NCI-H2081 treated with DMSO at 0.1 percent for 48 hours (cell line): Measurements from ENCODE around the gene ZBTB39.
A peak's percentile ranks its signal among the peaks of the same experiment; 100 is the strongest.
"Not testable (repeated sequence)": the region's sequence is repeated elsewhere in the genome, so short reads cannot be mapped to it uniquely, and the experiment has no call there.

Experiments used
- DNase-seq: peaks from one replicate; lab custom pipeline; 2025; lab: John Stamatoyannopoulos, UW

ZBTB39 gene

DNA sequence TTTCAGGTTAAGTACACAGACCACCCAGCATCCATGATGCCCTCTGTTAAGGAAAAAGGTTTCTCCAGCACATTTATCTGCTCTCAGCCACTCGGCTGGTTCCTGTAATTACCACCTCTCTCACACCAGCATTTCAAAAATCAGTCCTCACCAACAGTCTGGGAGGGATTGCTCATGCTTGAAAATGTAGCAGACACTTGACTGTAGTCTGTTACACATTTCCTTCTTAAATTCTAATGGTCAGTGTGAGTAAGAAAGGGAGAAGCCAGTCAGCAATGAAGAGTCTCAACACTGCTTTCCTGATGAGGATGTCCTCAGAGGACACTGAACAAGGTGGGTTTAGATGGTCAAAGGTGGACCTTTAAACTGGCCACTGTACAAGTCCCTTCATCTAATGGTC is 6.0 kb downstream of the ZBTB39 start:
- no peak for DNase-seq

DNA sequence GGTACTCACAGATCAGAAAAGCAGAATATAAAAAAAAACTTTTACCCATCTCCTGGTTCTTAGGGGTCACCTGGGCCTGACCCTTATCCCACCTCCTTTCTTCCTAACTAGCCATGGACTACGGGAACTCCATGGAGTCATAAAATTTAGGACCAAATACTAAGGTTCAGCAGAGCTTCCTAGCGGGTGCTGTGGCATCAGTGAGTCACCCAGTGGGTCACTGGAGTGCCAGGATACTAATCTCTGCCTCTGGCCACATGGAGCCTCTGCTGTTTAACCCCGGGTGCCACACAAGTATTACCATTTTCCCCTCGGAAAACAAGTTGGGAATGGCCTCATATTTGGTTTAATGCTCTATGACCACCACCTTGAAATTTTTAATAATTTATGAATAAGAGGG is 6.9 kb downstream of the ZBTB39 start:
- DNase-seq = no peak

DNA sequence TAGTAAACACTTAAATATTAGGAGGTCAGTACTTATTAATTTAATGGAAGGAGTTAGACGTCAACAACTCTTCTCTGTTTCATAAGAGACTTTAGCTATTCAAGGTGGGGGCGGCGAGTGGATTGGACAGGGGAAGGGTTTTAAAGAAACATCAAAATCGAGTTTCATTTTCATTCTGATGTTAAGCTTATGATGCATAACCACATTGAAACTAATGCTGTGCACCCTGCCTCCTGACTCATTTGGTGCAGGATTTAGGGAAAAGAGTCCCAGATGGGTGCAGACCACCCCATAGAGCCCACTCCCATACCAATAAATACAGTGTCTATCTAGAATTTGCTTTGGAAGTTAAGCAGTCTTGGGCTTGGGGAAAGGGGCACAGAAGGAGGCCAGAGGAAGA is 7.4 kb downstream of the ZBTB39 start:
- no peak for DNase-seq

DNA sequence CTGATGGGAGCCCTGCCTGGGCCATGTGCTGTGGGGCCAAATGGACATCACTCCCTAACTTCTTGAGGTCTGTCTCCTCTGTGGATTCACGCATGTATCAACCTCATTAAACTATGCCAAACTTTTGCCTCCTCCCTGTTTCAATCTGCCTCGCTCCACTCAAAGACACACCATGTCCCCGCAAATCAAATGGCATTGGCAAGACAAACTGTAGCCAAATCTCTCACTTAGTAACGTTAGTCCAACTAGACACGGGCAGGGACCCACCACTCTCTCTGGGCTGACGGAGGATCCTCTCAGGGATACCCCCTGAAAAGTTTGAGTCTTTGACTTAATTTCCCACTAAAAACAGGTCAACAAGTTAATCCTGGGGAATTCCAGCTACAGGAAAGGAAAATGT is 8.0 kb downstream of the ZBTB39 start:
- no peak for DNase-seq

DNA sequence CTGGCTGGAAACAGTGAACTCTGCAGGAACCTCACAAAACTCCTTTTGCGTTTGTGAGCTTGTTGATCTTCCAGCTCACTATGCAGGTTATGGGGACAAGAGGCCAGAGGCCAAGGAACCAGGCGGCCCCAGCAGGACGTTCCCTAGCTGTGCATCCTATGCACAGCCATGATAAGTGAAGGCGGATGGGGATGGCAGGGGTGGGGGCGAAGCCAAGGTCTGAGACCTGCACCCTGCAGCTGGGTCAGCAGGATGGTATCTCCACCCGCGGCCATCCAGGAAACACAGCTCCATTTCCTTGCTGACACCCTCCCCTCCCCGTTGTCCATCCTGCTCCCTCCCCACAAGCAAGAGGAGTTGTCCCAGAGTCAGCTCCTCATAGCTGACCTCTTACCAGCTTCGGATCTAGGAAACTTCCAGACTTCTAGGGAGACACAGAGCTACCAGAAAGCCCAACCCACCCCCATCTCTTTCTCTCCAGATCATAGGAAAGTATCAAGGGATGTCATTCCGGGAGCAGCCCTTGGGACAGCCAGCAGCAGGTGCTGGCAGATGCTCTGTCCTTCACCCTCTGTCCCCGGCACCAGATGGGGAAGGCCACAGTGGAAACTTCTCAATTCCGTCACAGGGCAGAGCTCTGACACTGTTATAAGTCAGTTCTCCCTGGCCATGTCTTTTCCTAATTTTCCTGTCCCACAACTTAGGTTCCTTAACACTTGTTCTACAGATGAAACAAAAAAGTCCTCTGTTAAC is 9.4 kb downstream of the ZBTB39 start:
- DNase-seq = no peak

- no peak for DNase-seq
Measured at GRCh38 chr12:56995930-56996496, 10.3 kb downstream of the ZBTB39 start.

- no peak for DNase-seq
Measured at GRCh38 chr12:56995201-56995929, 11.0 kb downstream of the ZBTB39 start.

GRCh38 chr12:56994231-56994746 is 12.1 kb downstream of the ZBTB39 start:
- no peak for DNase-seq

DNA sequence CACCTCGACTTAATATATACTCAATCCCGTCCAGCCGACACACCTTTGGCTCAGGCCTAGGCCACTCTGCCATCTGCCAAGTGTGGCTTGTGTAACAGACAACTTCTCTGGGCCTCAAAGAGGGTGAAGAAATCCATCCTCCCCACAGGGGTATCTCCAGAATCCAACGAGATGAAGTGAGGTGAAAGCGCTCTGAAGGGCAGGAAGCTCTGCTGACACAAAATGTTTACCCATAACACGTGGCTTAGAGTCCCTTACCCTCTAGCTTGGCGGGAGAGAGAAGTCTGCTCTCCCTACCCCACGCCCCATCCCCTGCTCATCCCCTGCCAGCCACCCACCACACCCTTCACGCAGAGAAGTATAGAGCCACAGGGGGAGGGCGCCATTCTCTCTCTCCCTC is 13.0 kb downstream of the ZBTB39 start:
- DNase-seq = no peak

DNA sequence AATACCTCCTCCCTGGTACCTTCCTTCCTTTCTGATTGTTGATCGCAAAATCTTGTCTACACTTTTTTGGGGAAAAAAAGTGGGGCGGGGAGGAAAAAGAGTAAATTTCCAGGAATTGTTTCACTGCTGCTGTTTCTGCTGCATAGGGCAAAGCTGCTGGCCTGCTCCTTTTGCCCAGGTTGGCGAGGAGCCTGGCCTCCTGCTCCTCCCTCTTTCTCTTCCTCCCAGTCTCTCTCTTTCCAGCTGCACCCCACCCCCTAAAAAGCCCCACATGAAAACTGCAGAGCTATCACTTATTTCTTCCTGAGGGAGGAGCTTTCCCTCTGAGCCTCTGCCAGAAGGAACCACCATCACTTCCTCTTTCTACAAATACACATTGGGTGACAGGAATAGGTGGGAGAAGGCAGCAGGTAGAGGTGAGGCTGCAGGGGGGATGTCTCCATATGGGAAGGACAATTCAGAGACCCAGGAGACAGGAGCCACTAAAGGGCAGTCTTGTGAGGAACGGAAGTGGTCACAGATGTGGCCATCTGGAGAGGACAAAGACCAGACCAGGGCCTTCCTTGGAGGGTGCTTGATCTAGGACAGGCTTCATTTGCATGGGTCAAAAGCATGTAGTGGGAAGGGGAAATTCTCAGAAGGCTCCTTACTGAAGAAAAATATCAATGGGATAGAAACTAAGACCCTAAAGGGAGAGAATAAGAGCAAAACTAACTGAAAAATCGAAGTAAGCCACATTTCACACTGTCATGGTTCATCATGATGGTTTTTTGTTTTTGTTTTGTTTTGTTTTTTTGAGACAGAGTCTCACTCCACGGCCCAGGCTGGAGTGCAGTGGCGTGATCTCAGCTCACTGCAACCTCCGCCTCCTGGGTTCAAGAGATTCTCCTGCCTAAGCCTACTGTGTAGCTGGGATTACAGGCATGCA is 14.8 kb downstream of the ZBTB39 start:
- DNase-seq = no peak

DNA sequence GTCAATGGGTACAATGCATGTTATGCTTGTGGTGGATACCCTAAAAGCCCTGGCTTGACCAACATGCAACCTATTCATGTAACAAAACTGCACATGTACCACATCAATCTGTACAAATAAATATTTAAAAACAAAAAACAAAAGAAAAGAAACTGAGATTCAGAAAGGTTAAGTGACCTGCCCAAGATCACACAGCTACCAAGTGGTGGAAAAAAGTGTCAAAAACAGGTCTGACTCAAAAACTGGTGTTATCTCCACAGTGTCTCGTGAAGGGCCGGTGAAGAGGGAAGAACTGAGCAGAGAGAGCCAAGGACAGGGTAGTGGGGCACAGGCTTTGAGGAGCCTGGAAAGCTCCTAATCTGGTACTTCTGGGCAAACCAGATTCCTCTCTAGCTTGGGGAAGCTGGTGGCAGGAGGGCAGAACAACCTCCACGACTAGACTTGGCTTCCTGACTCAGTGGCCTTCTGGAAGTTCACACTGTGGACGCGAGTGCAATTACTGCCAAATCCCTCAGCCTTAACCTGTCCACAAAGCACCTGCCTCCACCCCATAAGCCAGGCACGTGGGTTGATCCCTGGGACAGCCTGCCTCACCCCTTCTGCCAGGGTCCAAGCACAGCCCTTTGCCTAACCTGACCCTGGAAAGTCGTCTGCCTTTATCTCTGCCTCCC is 15.6 kb downstream of the ZBTB39 start:
- no peak for DNase-seq

- DNase-seq = no peak
Measured at GRCh38 chr12:56989861-56990610, 16.3 kb downstream of the ZBTB39 start.

DNA sequence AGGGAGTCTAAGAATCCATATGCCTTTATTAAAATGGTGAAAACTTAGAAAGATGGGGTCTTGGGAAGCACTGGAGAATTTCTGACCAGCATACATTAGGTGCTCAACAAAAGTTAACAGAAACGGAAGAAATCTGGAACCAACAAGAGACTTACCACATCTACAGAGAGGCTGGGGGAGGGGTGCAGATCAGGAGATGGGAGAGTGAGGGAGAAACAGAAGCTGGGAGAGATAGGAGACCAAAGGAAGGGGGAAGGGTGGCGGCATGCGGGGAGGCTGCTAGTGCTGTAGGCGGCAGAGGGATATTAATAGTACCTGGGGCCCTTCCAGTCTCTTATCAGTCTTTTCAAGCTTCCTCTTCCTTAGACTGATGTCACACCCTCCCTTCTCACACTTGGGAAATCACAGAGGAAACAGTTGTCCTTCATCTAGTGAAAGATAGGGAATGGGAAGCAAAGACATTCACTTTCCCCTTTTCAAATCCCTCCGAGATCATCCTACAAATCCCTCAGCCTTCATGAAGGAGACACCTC is 18.1 kb downstream of the ZBTB39 start:
- DNase-seq = no peak

DNA sequence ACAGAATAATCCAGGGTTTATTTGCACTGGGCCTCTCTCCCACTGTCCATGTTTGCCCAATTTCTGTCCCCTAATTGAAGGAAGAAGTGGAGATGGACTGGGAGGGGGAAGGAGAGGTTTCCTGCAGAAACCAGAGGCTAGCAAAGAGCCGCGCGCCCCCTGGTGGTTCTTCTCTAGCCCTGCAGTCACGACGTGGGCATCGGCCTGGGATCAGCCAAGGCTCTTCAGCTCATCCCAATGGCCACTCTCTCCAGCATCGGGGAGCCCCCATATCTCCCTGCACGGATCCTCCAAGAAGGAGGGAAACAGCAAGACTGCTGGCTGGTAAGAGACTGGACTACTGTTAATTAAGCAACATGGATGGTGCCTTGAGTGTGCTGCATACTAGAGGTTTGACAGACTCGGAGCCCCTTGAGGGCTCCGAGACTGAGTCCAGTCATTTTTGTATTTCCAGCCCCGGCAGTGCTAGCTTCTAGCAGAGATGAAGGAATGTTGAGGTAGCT is 18.7 kb downstream of the ZBTB39 start:
- DNase-seq = peak; percentile 15

GRCh38 chr12:56987011-56987410 is 19.3 kb downstream of the ZBTB39 start:
- no peak for DNase-seq

- DNase-seq = not testable (repeated sequence)
Measured at GRCh38 chr12:56985714-56986113, 20.6 kb downstream of the ZBTB39 start.

DNA sequence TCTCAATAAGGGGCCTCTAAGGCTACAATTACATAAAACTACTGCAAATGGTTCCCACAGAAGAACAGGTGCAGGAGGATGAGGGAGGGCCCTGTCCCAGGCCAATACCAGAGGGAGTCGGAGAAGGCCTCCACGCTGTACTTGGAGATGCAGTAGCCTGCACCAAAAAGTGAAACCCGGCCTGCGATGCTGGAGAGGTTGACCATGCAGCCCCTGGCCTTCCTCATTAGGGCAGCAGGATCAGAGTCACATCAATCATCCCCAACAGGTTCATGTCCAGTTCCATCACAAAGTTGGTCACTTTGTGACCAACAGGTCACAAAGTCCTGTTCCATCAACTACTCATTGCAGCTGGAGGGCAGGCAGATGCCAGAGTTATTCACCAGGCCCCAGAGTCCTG is 23.0 kb downstream of the ZBTB39 start:
- DNase-seq = no peak

- not testable (repeated sequence) for DNase-seq
Measured at GRCh38 chr12:56982578-56983236, 23.6 kb downstream of the ZBTB39 start.

DNA sequence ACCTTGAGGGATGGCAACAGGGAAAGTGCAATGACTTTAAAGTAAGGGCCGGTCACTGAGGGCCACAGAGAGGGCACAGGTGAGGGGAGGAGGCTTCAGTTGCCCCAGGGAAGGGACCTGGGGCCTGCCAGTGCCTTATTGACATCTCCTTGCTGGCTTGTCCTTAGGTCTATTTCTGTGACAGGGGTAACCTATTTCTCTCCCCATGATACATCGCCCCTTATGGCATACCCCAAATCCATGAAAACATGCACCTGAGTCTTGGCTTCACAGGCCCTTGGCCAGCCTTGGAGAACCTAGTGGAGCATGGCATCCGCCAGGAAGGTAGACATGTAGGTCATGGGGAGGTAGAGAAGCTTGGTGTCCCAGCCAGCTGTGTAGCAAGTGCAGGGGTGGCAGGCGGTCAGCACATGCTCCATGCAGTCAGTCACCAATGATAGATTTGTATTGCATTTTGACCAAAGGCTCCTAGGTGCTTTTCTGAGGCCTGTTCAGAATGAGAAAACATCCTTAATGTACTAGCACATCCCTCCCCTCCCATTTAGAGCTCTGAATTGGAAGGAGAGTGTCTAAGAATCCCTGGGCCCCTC is 25.3 kb downstream of the ZBTB39 start:
- DNase-seq = no peak
